DOHH2 (cell line): ENCODE results near the gene PAM.

Experiments used
- CTCF ChIP-seq: fragments of 200-600 bp; sonication (generic); IDR thresholded peaks from one replicate; pipeline ENCODE4 v1.5.1; 2014; ENCODE audit warnings: antibody characterized with exemption, mild to moderate bottlenecking, low read depth, low read length; ENCODE audit not compliant: poor library complexity, severe bottlenecking
- EZH2phosphoT487 ChIP-seq: fragments of 200-600 bp; sonication (generic); IDR thresholded peaks from 2 replicates; pipeline ENCODE4 v1.6.1; 2017; ENCODE audit warnings: borderline replicate concordance, mild to moderate bottlenecking, antibody characterized with exemption, low read length, moderate library complexity, mixed read lengths

- TF ChIP-seq CTCF: no peak
- no peak for TF ChIP-seq EZH2phosphoT487
Observed at GRCh38 chr5:102799017-102799416, 43.9 kb downstream of the PAM start.
